Measurements from ENCODE around the gene EYA2.

- TF ChIP-seq CTCF (optimal IDR thresholded peaks at IDR 0.05 in 1 of 3, IDR thresholded peaks at IDR 0.05 in 1 of 3, conservative IDR thresholded peaks at IDR 0.05 in 1 of 3; ENCODE audit: extremely low read depth in 1 of 3, insufficient read depth in 2 of 3, low read length in 3 of 3) (no peak), EZH2 (IDR thresholded peaks at IDR 0.05; ENCODE audit: low read length) (no peak)
These were observed 205.3 kb downstream of the EYA2 start for GRCh38 chr20:47099825-47100441.
